Gastroesophageal sphincter (tissue), 4 donors: ENCODE measurements around the gene APLN. TPM values are rescaled to one million over a fixed set of nuclear protein-coding genes. Genes with fewer than 3 reads are reported as not detected.

ENCODE experiments used
- ATAC-seq: fragments of 150-250 bp; one replicate; pipeline ENCODE4 v1.9.1; 2016; ENCODE audit warnings: mild to moderate bottlenecking, moderate library complexity
- H3K27ac ChIP-seq, 4 donors: fragments of 200-600 bp; sonication (generic) in 3 of 4; 1 replicate in 3 of 4; 2 replicates in 1 of 4; pipeline ENCODE4 v1.5.1; 2016 to 2019
- H3K27me3 ChIP-seq: fragments of 200-600 bp; sonication (generic); one replicate; pipeline ENCODE4 v1.5.1; 2019
- H3K36me3 ChIP-seq, 2 donors: fragments of 200-600 bp; sonication (generic); one replicate each; pipeline ENCODE4 v1.5.1; 2019; ENCODE audit warnings: control low read depth in 1 of 2
- H3K4me1 ChIP-seq, 3 donors: fragments of 200-600 bp; sonication (generic); 1 replicate in 2 of 3; 2 replicates in 1 of 3; pipeline ENCODE4 v1.5.1; 2016 to 2019; ENCODE audit warnings: control low read depth in 2 of 3
- H3K4me3 ChIP-seq, 2 donors: fragments of 200-600 bp; sonication (generic); one replicate each; pipeline ENCODE4 v1.5.1; 2019; ENCODE audit warnings: mild to moderate bottlenecking in 1 of 2, moderate library complexity in 1 of 2
- H3K9me3 ChIP-seq, 3 donors: fragments of 200-600 bp; sonication (generic); one replicate each; pipeline ENCODE4 v1.5.1; 2017 to 2019; ENCODE audit warnings: control low read depth in 2 of 3
- CTCF ChIP-seq, 4 experiments: fragments of 200-600 bp in 2 of 4; fragments of 450-650 bp in 2 of 4; sonication (generic) in 1 of 4; IDR thresholded peaks; one replicate each; pipeline ENCODE4 v1.5.1; 2017 to 2019; ENCODE audit warnings: antibody characterized with exemption in 4 of 4, mild to moderate bottlenecking in 2 of 4, moderate library complexity in 2 of 4
- EP300 ChIP-seq: sonication (generic); formaldehyde crosslinking; IDR thresholded peaks from one replicate; pipeline ENCODE4 v1.6.1; 2017; ENCODE audit warnings: antibody characterized with exemption, mild to moderate bottlenecking
- POLR2A ChIP-seq, 2 donors: fragments of 450-650 bp; IDR thresholded peaks; one replicate each; pipeline ENCODE4 v1.6.1; 2017; ENCODE audit warnings: antibody characterized with exemption in 2 of 2, mild to moderate bottlenecking in 2 of 2, moderate library complexity in 1 of 2
- POLR2AphosphoS5 ChIP-seq: sonication (generic); formaldehyde crosslinking; IDR thresholded peaks from one replicate; pipeline ENCODE4 v1.6.1; 2017; ENCODE audit warnings: antibody characterized with exemption
- WGBS, 2 donors: methylation state at CpG; one replicate each; pipeline ENCODE4 v1.1.5; 2018; ENCODE audit warnings: low coverage in 1 of 2; 5-methylcytosine and 5-hydroxymethylcytosine counted together
- total RNA-seq, 4 donors: library from RNA; depleted of rRNA; stranded (reverse); fragments of >200 nt; gene quantifications; one replicate each; pipeline ENCODE4 v1.1.0, GENCODE V29; 2016

The APLN gene
- total RNA-seq, 4 donors from 2014 or later, result 0.78 to 2.3 (median 1.2) TPM

DNA sequence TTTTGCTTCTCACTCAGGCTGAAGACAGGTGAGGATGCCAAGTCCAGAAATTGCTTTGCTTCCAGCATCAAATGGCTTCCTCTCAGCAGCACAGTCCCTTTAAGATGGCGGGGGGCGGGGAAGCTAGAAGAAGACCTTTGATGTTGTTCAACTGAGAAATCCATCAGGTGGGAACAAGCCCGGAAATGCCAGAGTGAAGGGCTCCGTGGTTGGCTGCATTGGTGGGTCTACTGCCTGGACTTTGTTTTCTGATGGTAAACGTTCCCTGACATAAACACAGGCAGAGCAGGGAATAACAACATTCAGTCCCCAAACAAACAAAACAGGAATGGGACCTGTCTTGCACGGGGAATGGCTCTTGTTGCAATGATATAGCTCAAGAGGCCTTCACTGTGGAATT lies 37.3 kb downstream of the APLN start:
- H3K27me3 ChIP-seq, result no peaks in the 10 kb centered on the region
- H3K9me3 ChIP-seq, result no peaks in the 10 kb centered on the region
- TF ChIP-seq EP300, result no peak
- TF ChIP-seq CTCF (IDR thresholded peaks at IDR 0.05), result no peak
- H3K4me3 ChIP-seq, result no peak overlapping the region
- 60% methylated on average over 4 of the region's 6 CpGs; no CpG with 5 or more reads in 1 of the 2 donors for WGBS, 2 donors
- no peaks in the 10 kb centered on the region for H3K36me3 ChIP-seq
- no peak for ATAC-seq
- no peak overlapping the region for H3K27ac ChIP-seq
- H3K4me1 ChIP-seq, result no peaks in the 10 kb centered on the region

GRCh38 chrX:129614481-129615255 lies 40.1 kb downstream of the APLN start:
- ATAC-seq, result no peak
- 72% methylated on average over 2 of the region's 5 CpGs; no CpG with 5 or more reads in 1 of the 2 donors for WGBS, 2 donors
- Histone ChIP-seq H3K9me3 (no peaks in the 10 kb centered on the region), H3K4me1 (no peaks in the 10 kb centered on the region), H3K36me3 (no peaks in the 10 kb centered on the region), H3K27ac (no peak overlapping the region), H3K4me3 (no peak overlapping the region), H3K27me3 (no peaks in the 10 kb centered on the region)
- TF ChIP-seq POLR2A (IDR thresholded peaks at IDR 0.05), result no peak
- no peak for TF ChIP-seq EP300
- TF ChIP-seq CTCF (IDR thresholded peaks at IDR 0.05), result no peak
- TF ChIP-seq POLR2AphosphoS5, result no peak

GRCh38 chrX:129613596-129613995 lies 41.2 kb downstream of the APLN start:
- ATAC-seq, result no peak
- H3K27me3 ChIP-seq, result no peaks in the 10 kb centered on the region
- no peaks in the 10 kb centered on the region for H3K36me3 ChIP-seq
- TF ChIP-seq POLR2A (IDR thresholded peaks at IDR 0.05) (no peak), POLR2AphosphoS5 (no peak), EP300 (no peak)
- no peak overlapping the region for H3K27ac ChIP-seq
- H3K4me3 ChIP-seq, result no peak overlapping the region
- no peaks in the 10 kb centered on the region for H3K9me3 ChIP-seq
- no peaks in the 10 kb centered on the region for H3K4me1 ChIP-seq

- whole genome bisulfite sequencing, 2 donors, result 92% methylated on average over 2 of the region's 2 CpGs; no CpG with 5 or more reads in 1 of the 2 donors
- no peak for TF ChIP-seq POLR2AphosphoS5
- no peak for TF ChIP-seq EP300
- TF ChIP-seq POLR2A (IDR thresholded peaks at IDR 0.05), result no peak
- no peak for TF ChIP-seq CTCF (IDR thresholded peaks at IDR 0.05)
- H3K27ac ChIP-seq, result no peak overlapping the region
- H3K4me1 ChIP-seq, result no peaks in the 10 kb centered on the region
- no peak for ATAC-seq
- H3K36me3 ChIP-seq, result no peaks in the 10 kb centered on the region
- H3K9me3 ChIP-seq, result no peaks in the 10 kb centered on the region
- no peaks in the 10 kb centered on the region for H3K27me3 ChIP-seq
- no peak overlapping the region for H3K4me3 ChIP-seq
Observed at GRCh38 chrX:129612396-129612795, 42.4 kb downstream of the APLN start.

- TF ChIP-seq POLR2A (IDR thresholded peaks at IDR 0.05), result no peak
- no peak for TF ChIP-seq EP300
- no peak for TF ChIP-seq POLR2AphosphoS5
- no peak for TF ChIP-seq CTCF (IDR thresholded peaks at IDR 0.05)
- Histone ChIP-seq H3K36me3 (no peaks in the 10 kb centered on the region), H3K27ac (no peak overlapping the region), H3K9me3 (no peaks in the 10 kb centered on the region), H3K4me3 (no peak overlapping the region), H3K27me3 (no peaks in the 10 kb centered on the region), H3K4me1 (peaks cover 0 to 8% (median 0%) of the 10 kb centered on the region in 3 donors)
- no peak for ATAC-seq
- 27% methylated on average over 1 of the region's 1 CpG; no CpG with 5 or more reads in 1 of the 2 donors for WGBS, 2 donors
Observed at GRCh38 chrX:129609395-129609794, 45.4 kb downstream of the APLN start.
